K562 treated with DMSO at 1 percent for 4 hours (cell line): ENCODE measurements around the gene ENPP6. TPM values are rescaled to one million over a fixed set of nuclear protein-coding genes. Genes with fewer than 3 reads are reported as not detected.

Source experiments
- total RNA-seq: library from RNA; unstranded; fragments of 300-600 nt; gene quantifications from 2 replicates; pipeline ENCODE4 v1.2.3, GENCODE V29; 2022; ENCODE audit not compliant: insufficient read depth

Gene ENPP6
- total RNA-seq: not detected in 2 replicates

GRCh38 chr4:184217634-184218033, at the start of gene ENPP6:
Gene ENPP6 (minus strand): TSS chr4:184217873. CDS start chr4:184217819, 54 bp downstream.

